Caco-2 (cell line): ENCODE results near the gene NXPH4. TPM values are rescaled to one million over a fixed set of nuclear protein-coding genes. Genes with fewer than 3 reads are reported as not detected.

Experiments
- BruUV-seq: library from RNA; stranded (reverse); fragments of 400-500 nt; replicated peaks from 2 replicates; lab custom pipeline; 2021; lab: Mats Ljungman, UMichigan
- CTCF ChIA-PET: fragments of 300-600 bp; sonication (Branson Sonifier 250); formaldehyde crosslinking; loops from one replicate; lab custom pipeline; 2022; ENCODE audit warnings: antibody characterized with exemption; lab: Charles Lee
- POLR2A ChIA-PET: fragments of 300-600 bp; sonication (Branson Sonifier 250); formaldehyde crosslinking; loops from one replicate; lab custom pipeline; 2022; ENCODE audit warnings: antibody characterized with exemption; lab: Charles Lee
- DNase-seq, 2 experiments: peaks; one replicate each; pipeline versions ENCODE4 v3.0.0 to v3.0.0-alpha.2; 2020 to 2022
- H3K27me3 ChIP-seq: replicated peaks from 2 replicates; pipeline ENCODE4 v1.6.0; 2011; ENCODE audit warnings: low read length; ENCODE audit not compliant: control insufficient read depth, insufficient read depth
- H3K36me3 ChIP-seq: 2 replicates; pipeline ENCODE4 v1.5.1; 2011; ENCODE audit warnings: low read length; ENCODE audit not compliant: control insufficient read depth, insufficient read depth
- H3K4me1 ChIP-seq: fragments of 250-450 bp; sonication (Bioruptor Pico); 2 replicates; pipeline ENCODE4 v1.5.1; 2020; ENCODE audit warnings: mild to moderate bottlenecking
- H3K4me3 ChIP-seq: 2 replicates; pipeline ENCODE4 v1.5.1; 2011; ENCODE audit warnings: low read depth, mild to moderate bottlenecking, control low read depth, low read length
- H3K9me3 ChIP-seq: fragments of 250-450 bp; sonication (Bioruptor Pico); 2 replicates; pipeline ENCODE4 v1.5.1; 2020; ENCODE audit warnings: mild to moderate bottlenecking, moderate library complexity
- H3K27ac Mint-ChIP-seq: one replicate; pipeline ENCODE4 v1.8.0; 2022; ENCODE audit warnings: mixed read lengths; ENCODE audit not compliant: unreplicated experiment
- H3K27me3 Mint-ChIP-seq: one replicate; pipeline ENCODE4 v1.8.0; 2022; ENCODE audit warnings: mixed read lengths; ENCODE audit not compliant: insufficient read depth, unreplicated experiment
- H3K36me3 Mint-ChIP-seq: one replicate; pipeline ENCODE4 v1.8.0; 2022; ENCODE audit warnings: mild to moderate bottlenecking, mixed read lengths; ENCODE audit not compliant: insufficient read depth, unreplicated experiment
- H3K4me1 Mint-ChIP-seq: one replicate; pipeline ENCODE4 v1.8.0; 2022; ENCODE audit warnings: low read depth, mixed read lengths; ENCODE audit not compliant: unreplicated experiment
- H3K4me3 Mint-ChIP-seq: one replicate; pipeline ENCODE4 v1.8.0; 2022; ENCODE audit warnings: mild to moderate bottlenecking, moderate library complexity, mixed read lengths; ENCODE audit not compliant: unreplicated experiment
- H3K9me3 Mint-ChIP-seq: one replicate; pipeline ENCODE4 v1.8.0; 2022; ENCODE audit warnings: mixed read lengths; ENCODE audit not compliant: unreplicated experiment
- CTCF ChIP-seq, 2 experiments: fragments of 200-600 bp in 1 of 2; IDR thresholded peaks; 1 replicate in 1 of 2; 2 replicates in 1 of 2; pipeline versions ENCODE4 v1.5.1 to v1.8.0; 2011 to 2022; ENCODE audit warnings: antibody characterized with exemption in 1 of 2, control low read depth in 1 of 2, inconsistent platforms in 1 of 2, low read depth in 1 of 2, low read length in 1 of 2, mild to moderate bottlenecking in 1 of 2, moderate library complexity in 1 of 2; ENCODE audit not compliant: insufficient read depth in 1 of 2, severe bottlenecking in 1 of 2, unreplicated experiment in 1 of 2
- intact Hi-C: fragments of 100-400 bp; cut with micrococcal nuclease; formaldehyde crosslinking; loops from one replicate; pipeline ENCODE4 v1.10.0; 2022; ENCODE audit not compliant: unreplicated experiment
- total RNA-seq: library from RNA; stranded (reverse); gene quantifications from 2 replicates; pipeline ENCODE4 v1.2.3, GENCODE V29; 2022

The NXPH4 gene
- total RNA-seq, 1 experiment from 2014 or later, result 10.0 TPM

GRCh38 chr12:57199191-57199590 is 17.4 kb upstream of the NXPH4 start:
- no peak overlapping the region for H3K27ac Mint-ChIP-seq
- no peaks in the 10 kb centered on the region for H3K27me3 Mint-ChIP-seq
- H3K9me3 Mint-ChIP-seq, result no peaks in the 10 kb centered on the region
- no peak overlapping the region for H3K4me3 ChIP-seq
- no TSS peak for BruUV-seq
- H3K27me3 ChIP-seq, result no peaks in the 10 kb centered on the region
- H3K4me3 Mint-ChIP-seq, result no peak overlapping the region
- CTCF ChIA-PET, result no interaction called here
- peaks cover 12% of the 10 kb centered on the region for H3K36me3 Mint-ChIP-seq
- peaks cover 3% of the 10 kb centered on the region for H3K36me3 ChIP-seq
- intact Hi-C loops, result no loop called here
- DNase-seq, result no peak
- H3K4me1 ChIP-seq, result no peaks in the 10 kb centered on the region
- H3K4me1 Mint-ChIP-seq, result no peaks in the 10 kb centered on the region
- no peaks in the 10 kb centered on the region for H3K9me3 ChIP-seq
- POLR2A ChIA-PET, result no interaction called here
- TF ChIP-seq CTCF (IDR thresholded peaks at IDR 0.05; ENCODE audit: insufficient read depth in 1 of 2, low read depth in 1 of 2, low read length in 1 of 2, severe bottlenecking in 1 of 2, unreplicated experiment in 1 of 2), result no peak

DNA sequence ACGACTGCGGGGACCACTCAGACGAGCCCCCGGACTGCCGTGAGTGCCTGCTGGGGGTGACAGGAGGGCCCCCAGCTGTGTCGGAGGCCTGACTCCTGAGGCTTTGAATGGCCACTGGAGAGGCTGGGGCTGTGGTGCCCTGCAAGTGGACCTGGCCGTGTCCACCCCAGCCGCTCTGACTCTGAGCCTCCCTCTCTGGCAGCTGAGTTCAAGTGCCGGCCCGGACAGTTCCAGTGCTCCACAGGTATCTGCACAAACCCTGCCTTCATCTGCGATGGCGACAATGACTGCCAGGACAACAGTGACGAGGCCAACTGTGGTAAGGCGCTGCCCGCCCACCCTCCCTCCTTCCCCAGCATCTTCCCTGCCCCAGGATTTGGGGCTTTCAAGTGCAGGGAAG is 16.1 kb upstream of the NXPH4 start:
- Histone ChIP-seq H3K27me3 (no peaks in the 10 kb centered on the region), H3K4me3 (no peak overlapping the region), H3K36me3 (peaks cover 3% of the 10 kb centered on the region), H3K9me3 (no peaks in the 10 kb centered on the region), H3K4me1 (no peaks in the 10 kb centered on the region)
- intact Hi-C loops, result no loop called here
- BruUV-seq, result no TSS peak
- Mint-ChIP-seq H3K27me3 (no peaks in the 10 kb centered on the region), H3K36me3 (peaks cover 18% of the 10 kb centered on the region), H3K4me3 (no peak overlapping the region), H3K9me3 (no peaks in the 10 kb centered on the region), H3K4me1 (no peaks in the 10 kb centered on the region), H3K27ac (no peak overlapping the region)
- CTCF ChIA-PET, result interaction anchor here (0.6 kb wide), 1 partner anchor 404 kb away, joined by 4 read pairs; no protein-coding TSS in a partner anchor
- no peak for DNase-seq
- TF ChIP-seq CTCF (IDR thresholded peaks at IDR 0.05; ENCODE audit: insufficient read depth in 1 of 2, low read depth in 1 of 2, low read length in 1 of 2, severe bottlenecking in 1 of 2, unreplicated experiment in 1 of 2), result no peak
- POLR2A ChIA-PET, result no interaction called here

- TF ChIP-seq CTCF (IDR thresholded peaks at IDR 0.05; ENCODE audit: insufficient read depth in 1 of 2, low read depth in 1 of 2, low read length in 1 of 2, severe bottlenecking in 1 of 2, unreplicated experiment in 1 of 2), result no peak
- Histone ChIP-seq H3K27me3 (no peaks in the 10 kb centered on the region), H3K4me3 (no peak overlapping the region), H3K9me3 (no peaks in the 10 kb centered on the region), H3K36me3 (peaks cover 3% of the 10 kb centered on the region), H3K4me1 (no peaks in the 10 kb centered on the region)
- DNase-seq, result no peak
- POLR2A ChIA-PET, result no interaction called here
- H3K4me1 Mint-ChIP-seq, result no peaks in the 10 kb centered on the region
- CTCF ChIA-PET, result no interaction called here
- BruUV-seq, result no TSS peak
- H3K36me3 Mint-ChIP-seq, result peaks cover 15% of the 10 kb centered on the region
- no peaks in the 10 kb centered on the region for H3K27me3 Mint-ChIP-seq
- H3K9me3 Mint-ChIP-seq, result no peaks in the 10 kb centered on the region
- no peak overlapping the region for H3K4me3 Mint-ChIP-seq
- H3K27ac Mint-ChIP-seq, result no peak overlapping the region
- intact Hi-C loops, result no loop called here
Measured at GRCh38 chr12:57201219-57201618, 15.4 kb upstream of the NXPH4 start.
